SKM-1 treated with dmso at 0.1 percent for 144 hours (cell line): ENCODE data around the gene PAQR5.
A peak's percentile ranks its signal among the peaks of the same experiment; 100 is the strongest.
"Not testable (repeated sequence)": the region's sequence is repeated elsewhere in the genome, so short reads cannot be mapped to it uniquely, and the experiment has no call there.

Experiments
- DNase-seq: peaks from one replicate; lab custom pipeline; 2025; ENCODE audit not compliant: unreplicated experiment; lab: John Stamatoyannopoulos, UW

Gene PAQR5

GRCh38 chr15:69346112-69346511 lies 47.4 kb downstream of the PAQR5 start:
- DNase-seq, result no peak

- DNase-seq, result no peak
These were observed 52.6 kb downstream of the PAQR5 start for GRCh38 chr15:69351333-69351732.

- DNase-seq, result no peak
These were observed 53.2 kb downstream of the PAQR5 start for GRCh38 chr15:69351884-69352283.

GRCh38 chr15:69357773-69358771 lies 59.4 kb downstream of the PAQR5 start:
- DNase-seq, result no peak

GRCh38 chr15:69358850-69359249 lies 60.1 kb downstream of the PAQR5 start:
- DNase-seq, result no peak

GRCh38 chr15:69359722-69360121 lies 61.0 kb downstream of the PAQR5 start:
- no peak for DNase-seq

GRCh38 chr15:69360642-69361041 lies 61.9 kb downstream of the PAQR5 start:
- DNase-seq, result no peak

GRCh38 chr15:69367236-69367635 lies 68.5 kb downstream of the PAQR5 start:
- DNase-seq, result no peak

GRCh38 chr15:69369631-69370030 lies 70.9 kb downstream of the PAQR5 start:
- DNase-seq, result no peak

- DNase-seq, result no peak
These were observed 74.7 kb downstream of the PAQR5 start for GRCh38 chr15:69373406-69373805.

- DNase-seq, result no peak
These were observed 76.6 kb downstream of the PAQR5 start for GRCh38 chr15:69375151-69375790.

- no peak for DNase-seq
These were observed 78.7 kb downstream of the PAQR5 start for GRCh38 chr15:69377216-69377970.

- DNase-seq, result peak; percentile 5
These were observed 81.5 kb downstream of the PAQR5 start for GRCh38 chr15:69380100-69380725.

GRCh38 chr15:69380726-69381105 lies 82.0 kb downstream of the PAQR5 start:
- DNase-seq, result no peak

- not testable (repeated sequence) for DNase-seq
These were observed 83.5 kb downstream of the PAQR5 start for GRCh38 chr15:69382176-69382575.

- DNase-seq, result not testable (repeated sequence)
These were observed 85.4 kb downstream of the PAQR5 start for GRCh38 chr15:69384066-69384465.

GRCh38 chr15:69384626-69385598 lies 86.2 kb downstream of the PAQR5 start:
- no peak for DNase-seq

GRCh38 chr15:69385831-69386230 lies 87.1 kb downstream of the PAQR5 start:
- DNase-seq, result no peak

GRCh38 chr15:69386284-69386683 lies 87.6 kb downstream of the PAQR5 start:
- no peak for DNase-seq

GRCh38 chr15:69388260-69388705 lies 89.6 kb downstream of the PAQR5 start:
- no peak for DNase-seq
